ENCODE results near the gene SLC38A2. TPM values are rescaled to one million over a fixed set of nuclear protein-coding genes. Genes with fewer than 3 reads are reported as not detected.

SLC38A2 gene
- total and polyA plus RNA-seq, 7 donors: 35.8 to 428 (median 303) TPM

- TF ChIP-seq, protein P1, sequence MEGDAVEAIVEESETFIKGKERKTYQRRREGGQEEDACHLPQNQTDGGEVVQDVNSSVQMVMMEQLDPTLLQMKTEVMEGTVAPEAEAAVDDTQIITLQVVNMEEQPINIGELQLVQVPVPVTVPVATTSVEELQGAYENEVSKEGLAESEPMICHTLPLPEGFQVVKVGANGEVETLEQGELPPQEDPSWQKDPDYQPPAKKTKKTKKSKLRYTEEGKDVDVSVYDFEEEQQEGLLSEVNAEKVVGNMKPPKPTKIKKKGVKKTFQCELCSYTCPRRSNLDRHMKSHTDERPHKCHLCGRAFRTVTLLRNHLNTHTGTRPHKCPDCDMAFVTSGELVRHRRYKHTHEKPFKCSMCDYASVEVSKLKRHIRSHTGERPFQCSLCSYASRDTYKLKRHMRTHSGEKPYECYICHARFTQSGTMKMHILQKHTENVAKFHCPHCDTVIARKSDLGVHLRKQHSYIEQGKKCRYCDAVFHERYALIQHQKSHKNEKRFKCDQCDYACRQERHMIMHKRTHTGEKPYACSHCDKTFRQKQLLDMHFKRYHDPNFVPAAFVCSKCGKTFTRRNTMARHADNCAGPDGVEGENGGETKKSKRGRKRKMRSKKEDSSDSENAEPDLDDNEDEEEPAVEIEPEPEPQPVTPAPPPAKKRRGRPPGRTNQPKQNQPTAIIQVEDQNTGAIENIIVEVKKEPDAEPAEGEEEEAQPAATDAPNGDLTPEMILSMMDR (IDR thresholded peaks at IDR 0.05): no peak
- ATAC-seq (peak; percentile 86 to 92 (median 89)), DNase-seq (peak; percentile 97 to 99)
- no peaks in the 10 kb centered on the region for H3K27me3 ChIP-seq (ENCODE audit: insufficient read depth in 3 of 3, low read length in 2 of 3)
- peak overlapping the region; percentile 86 for H3K4me3 ChIP-seq
- 0 to 1% (median 1%) methylated on average over 57 to 74 of the region's 74 CpGs for WGBS, 3 donors
- intact Hi-C loops (cut with DNase I): loop anchor here (1.0 to 10.0 kb wide), 3 partner anchors 11 to 392 kb away; partner anchors contain the start of gene SLC38A2 (in 1 of the 2)
- H3K9me3 ChIP-seq: no peaks in the 10 kb centered on the region
- H3K4me1 ChIP-seq: peaks cover 41% of the 10 kb centered on the region
- H3K27ac ChIP-seq: peak overlapping the region; percentile 98
- H3K36me3 ChIP-seq (ENCODE audit: insufficient read depth in 1 of 2, low read depth in 1 of 2): no peaks in the 10 kb centered on the region
These were observed 10.5 kb upstream of the SLC38A2 start for GRCh38 chr12:46382964-46383653.

- H3K4me3 ChIP-seq: peak overlapping the region; percentile 86
- 34 to 42% (median 41%) methylated on average over 16 of the region's 16 CpGs for WGBS, 3 donors
- ATAC-seq (no peak), DNase-seq (no peak)
- TF ChIP-seq, protein P1 (IDR thresholded peaks at IDR 0.05): no peak
- H3K27me3 ChIP-seq (ENCODE audit: insufficient read depth in 3 of 3, low read length in 2 of 3): no peaks in the 10 kb centered on the region
- intact Hi-C loops (cut with DNase I): loop anchor here (5.0 to 10.0 kb wide), 2 partner anchors 75 to 392 kb away; no protein-coding TSS in a partner anchor
- H3K27ac ChIP-seq: peak overlapping the region; percentile 98
- H3K9me3 ChIP-seq: no peaks in the 10 kb centered on the region
- H3K36me3 ChIP-seq (ENCODE audit: insufficient read depth in 1 of 2, low read depth in 1 of 2): no peaks in the 10 kb centered on the region
- H3K4me1 ChIP-seq: peaks cover 35% of the 10 kb centered on the region
These were observed 9.9 kb upstream of the SLC38A2 start for GRCh38 chr12:46382408-46382963.

GRCh38 chr12:46380881-46381280 lies 8.3 kb upstream of the SLC38A2 start:
- H3K27ac ChIP-seq: no peak overlapping the region
- no peak for DNase-seq
- no peaks in the 10 kb centered on the region for H3K27me3 ChIP-seq (ENCODE audit: insufficient read depth in 3 of 3, low read length in 2 of 3)
- intact Hi-C loops (cut with DNase I): loop anchor here (5.0 to 10.0 kb wide), 2 partner anchors 76 to 394 kb away; no protein-coding TSS in a partner anchor
- no peaks in the 10 kb centered on the region for H3K36me3 ChIP-seq (ENCODE audit: insufficient read depth in 1 of 2, low read depth in 1 of 2)
- no peak overlapping the region for H3K4me3 ChIP-seq
- no peak for ATAC-seq
- WGBS, 3 donors: 89 to 94% (median 93%) methylated on average over 1 of the region's 1 CpG
- H3K4me1 ChIP-seq: peaks cover 24% of the 10 kb centered on the region
- TF ChIP-seq, protein P1 (IDR thresholded peaks at IDR 0.05): no peak
- H3K9me3 ChIP-seq: no peaks in the 10 kb centered on the region

- no peaks in the 10 kb centered on the region for H3K9me3 ChIP-seq
- H3K36me3 ChIP-seq (ENCODE audit: insufficient read depth in 1 of 2, low read depth in 1 of 2): no peaks in the 10 kb centered on the region
- ATAC-seq (no peak), DNase-seq (no peak)
- H3K27me3 ChIP-seq (ENCODE audit: insufficient read depth in 3 of 3, low read length in 2 of 3): no peaks in the 10 kb centered on the region
- WGBS, 3 donors: 82 to 94% (median 85%) methylated on average over 3 of the region's 3 CpGs
- TF ChIP-seq, protein P1 (IDR thresholded peaks at IDR 0.05): no peak
- intact Hi-C loops (cut with DNase I): loop anchor here (5.0 to 10.0 kb wide), 2 partner anchors 77 to 395 kb away; no protein-coding TSS in a partner anchor
- H3K27ac ChIP-seq: no peak overlapping the region
- H3K4me3 ChIP-seq: no peak overlapping the region
- H3K4me1 ChIP-seq: peaks cover 18% of the 10 kb centered on the region
These were observed 7.6 kb upstream of the SLC38A2 start for GRCh38 chr12:46380022-46380796.
